HEK293 (cell line): Measurements from ENCODE around the gene RAET1E.

Source experiments
- CTCF ChIA-PET: fragments of 350-600 bp; formaldehyde crosslinking; extraction: SDS; loops from one replicate; lab custom pipeline; 2021; ENCODE audit warnings: antibody characterized with exemption; lab: Yijun Ruan, JAX
- POLR2A ChIA-PET: fragments of 300-600 bp; formaldehyde crosslinking; extraction: SDS; loops from one replicate; lab custom pipeline; 2020; ENCODE audit warnings: antibody characterized with exemption, inconsistent platforms; lab: Yijun Ruan, JAX
- H3K27ac ChIP-seq: fragments of 200-500 bp; sonication (Bioruptor generic); 2 replicates; pipeline ENCODE4 v1.5.1; 2014; ENCODE audit warnings: low read depth, low read length, control low read depth, inconsistent platforms; ENCODE audit errors: extremely low read depth
- H3K36me3 ChIP-seq, 2 experiments: fragments of 200-500 bp in 1 of 2; sonication (Bioruptor generic) in 1 of 2; 1 replicate in 1 of 2; 2 replicates in 1 of 2; pipeline ENCODE4 v1.5.1; 2014 to 2017; ENCODE audit warnings: inconsistent platforms in 2 of 2, low read length in 2 of 2; ENCODE audit not compliant: control insufficient read depth in 2 of 2, insufficient read depth in 1 of 2
- H3K4me1 ChIP-seq: fragments of 200-500 bp; sonication (Bioruptor generic); 2 replicates; pipeline ENCODE4 v1.5.1; 2014; ENCODE audit warnings: mild to moderate bottlenecking, low read length, inconsistent platforms; ENCODE audit not compliant: control insufficient read depth, insufficient read depth
- H3K4me3 ChIP-seq: 2 replicates; pipeline ENCODE4 v1.5.1; 2011; ENCODE audit warnings: low read depth, mild to moderate bottlenecking, control low read depth, low read length, moderate library complexity
- H3K9me3 ChIP-seq: fragments of 200-500 bp; sonication (Bioruptor generic); 2 replicates; pipeline ENCODE4 v1.5.1; 2014; ENCODE audit warnings: low read depth, low read length, inconsistent platforms; ENCODE audit not compliant: control insufficient read depth, insufficient read depth
- GLI2 ChIP-seq: fragments of 450-650 bp; formaldehyde crosslinking; IDR thresholded peaks from 2 replicates; pipeline ENCODE4; 2017; ENCODE audit warnings: missing biosample characterization, missing genetic modification characterization, low read depth, borderline replicate concordance
- HOXA7 ChIP-seq: sonication (generic); formaldehyde crosslinking; IDR thresholded peaks from 2 replicates; pipeline ENCODE4 v1.8.1; 2022; ENCODE audit warnings: missing genetic modification reagents, borderline replicate concordance
- OVOL3 ChIP-seq: fragments of 450-650 bp; formaldehyde crosslinking; IDR thresholded peaks from 2 replicates; pipeline ENCODE4 v1.5.1; 2016; ENCODE audit warnings: missing biosample characterization, missing genetic modification characterization
- PRDM1 ChIP-seq: fragments of 450-650 bp; formaldehyde crosslinking; IDR thresholded peaks from 2 replicates; pipeline ENCODE4; 2016; ENCODE audit warnings: missing biosample characterization, missing genetic modification characterization
- ZNF133 ChIP-seq: fragments of 450-650 bp; formaldehyde crosslinking; IDR thresholded peaks from 2 replicates; pipeline ENCODE4 v1.5.1; 2016; ENCODE audit warnings: missing biosample characterization, missing genetic modification characterization
- ZNF157 ChIP-seq: fragments of 450-650 bp; formaldehyde crosslinking; IDR thresholded peaks from 2 replicates; pipeline ENCODE4 v1.5.1; 2016; ENCODE audit warnings: missing biosample characterization, missing genetic modification characterization
- ZNF169 ChIP-seq: fragments of 450-650 bp; formaldehyde crosslinking; IDR thresholded peaks from 2 replicates; pipeline ENCODE4 v1.5.1; 2016; ENCODE audit warnings: missing biosample characterization, missing genetic modification characterization
- ZNF202 ChIP-seq: fragments of 450-650 bp; formaldehyde crosslinking; IDR thresholded peaks from 2 replicates; pipeline ENCODE4 v1.5.1; 2016; ENCODE audit warnings: missing biosample characterization, missing genetic modification characterization, borderline replicate concordance
- ZNF302 ChIP-seq: fragments of 450-650 bp; formaldehyde crosslinking; IDR thresholded peaks from 2 replicates; pipeline ENCODE4 v1.5.1; 2016; ENCODE audit warnings: missing biosample characterization, missing genetic modification characterization, low read depth
- ZNF366 ChIP-seq: fragments of 450-650 bp; formaldehyde crosslinking; conservative IDR thresholded peaks from 2 replicates; pipeline ENCODE4 v1.5.1; 2016; ENCODE audit warnings: missing biosample characterization, missing genetic modification characterization
- ZNF37A ChIP-seq: fragments of 450-650 bp; IDR thresholded peaks from 2 replicates; pipeline ENCODE4 v1.5.1; 2018; ENCODE audit warnings: missing biosample characterization, missing genetic modification characterization
- ZNF416 ChIP-seq: fragments of 450-650 bp; formaldehyde crosslinking; IDR thresholded peaks from 2 replicates; pipeline ENCODE4 v1.5.1; 2016; ENCODE audit warnings: missing biosample characterization, missing genetic modification characterization
- ZNF561 ChIP-seq: fragments of 450-650 bp; IDR thresholded peaks from 2 replicates; pipeline ENCODE4 v1.5.1; 2018; ENCODE audit warnings: missing biosample characterization, missing genetic modification characterization, borderline replicate concordance
- ZNF600 ChIP-seq: fragments of 450-650 bp; formaldehyde crosslinking; IDR thresholded peaks from 2 replicates; pipeline ENCODE4 v1.5.1; 2016; ENCODE audit warnings: missing biosample characterization, missing genetic modification characterization
- ZNF660 ChIP-seq: fragments of 450-650 bp; IDR thresholded peaks from 2 replicates; pipeline ENCODE4 v1.5.1; 2018; ENCODE audit warnings: missing biosample characterization, mild to moderate bottlenecking, missing genetic modification characterization
- ZNF707 ChIP-seq: fragments of 450-650 bp; formaldehyde crosslinking; IDR thresholded peaks from 2 replicates; pipeline ENCODE4 v1.5.1; 2016; ENCODE audit warnings: missing biosample characterization, missing genetic modification characterization
- ZSCAN16 ChIP-seq: fragments of 450-650 bp; formaldehyde crosslinking; IDR thresholded peaks from 2 replicates; pipeline ENCODE4 v1.5.1; 2016; ENCODE audit warnings: missing biosample characterization, missing genetic modification characterization
- ZSCAN23 ChIP-seq: fragments of 450-650 bp; formaldehyde crosslinking; IDR thresholded peaks from 2 replicates; pipeline ENCODE4 v1.5.1; 2016; ENCODE audit warnings: missing biosample characterization, missing genetic modification characterization
- TF ChIP-seq, protein P1 (sequence below): fragments of 450-650 bp; formaldehyde crosslinking; IDR thresholded peaks from 2 replicates; pipeline ENCODE4 v1.5.1; 2016; ENCODE audit warnings: missing biosample characterization, missing genetic modification characterization
- TF ChIP-seq, protein P2 (sequence below): fragments of 450-650 bp; formaldehyde crosslinking; IDR thresholded peaks from 2 replicates; pipeline ENCODE4 v1.5.1; 2016; ENCODE audit warnings: missing biosample characterization, missing genetic modification characterization
- TF ChIP-seq, protein P3 (sequence below): fragments of 450-650 bp; formaldehyde crosslinking; IDR thresholded peaks from 2 replicates; pipeline ENCODE4 v1.5.1; 2016; ENCODE audit warnings: missing biosample characterization, missing genetic modification characterization
- TF ChIP-seq, protein P4 (sequence below): fragments of 450-650 bp; formaldehyde crosslinking; IDR thresholded peaks from 2 replicates; pipeline ENCODE4 v1.5.1; 2016; ENCODE audit warnings: missing biosample characterization, missing genetic modification characterization
- TF ChIP-seq, protein P5 (sequence below): fragments of 450-650 bp; formaldehyde crosslinking; IDR thresholded peaks from 2 replicates; pipeline ENCODE4 v1.5.1; 2016; ENCODE audit warnings: missing biosample characterization, missing genetic modification characterization

The RAET1E gene

DNA sequence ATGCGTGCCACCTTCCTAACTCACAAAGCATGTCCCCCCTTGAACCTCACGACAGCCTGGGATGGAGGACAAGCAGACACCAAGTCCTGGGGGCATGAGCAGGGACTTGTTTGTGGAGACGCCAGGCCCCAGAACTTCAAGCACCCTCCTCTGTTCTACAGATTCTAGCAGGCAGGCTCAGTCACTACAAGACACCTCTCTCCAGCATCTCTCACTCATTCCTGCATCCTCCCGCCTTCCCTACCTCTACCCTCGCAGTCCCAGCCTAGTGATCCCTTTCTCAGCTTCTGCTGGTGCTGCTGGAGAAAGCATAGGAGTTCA is 37.4 kb downstream of the RAET1E start:
- Histone ChIP-seq H3K4me3 (no peak overlapping the region), H3K4me1 (peaks cover 51% of the 10 kb centered on the region), H3K36me3 (peaks cover 0 to 4% of the 10 kb centered on the region in 2 experiments; a peak in 2 of 3 replicates), H3K27ac (no peak overlapping the region), H3K9me3 (no peaks in the 10 kb centered on the region)
- ChIA-PET POLR2A (no interaction called here), CTCF (interaction anchor here (1.0 to 1.9 kb wide), 2 partner anchors 10 to 25 kb away, joined by 3 to 7 read pairs; no protein-coding TSS in a partner anchor)
- TF ChIP-seq ZNF37A (tag by site-specific recombination) (no peak), ZNF416 (tag by site-specific recombination) (no peak), ZNF600 (0 out of 2 replicates have a peak, but pooled peaks have one; percentile 46), ZNF169 (tag by site-specific recombination) (no peak), ZNF660 (tag by site-specific recombination) (no peak), PRDM1 (tag by site-specific recombination) (peak; percentile 57; the same call in 1 of the 2 replicates), ZSCAN16 (no peak)
- TF ChIP-seq, protein P1, sequence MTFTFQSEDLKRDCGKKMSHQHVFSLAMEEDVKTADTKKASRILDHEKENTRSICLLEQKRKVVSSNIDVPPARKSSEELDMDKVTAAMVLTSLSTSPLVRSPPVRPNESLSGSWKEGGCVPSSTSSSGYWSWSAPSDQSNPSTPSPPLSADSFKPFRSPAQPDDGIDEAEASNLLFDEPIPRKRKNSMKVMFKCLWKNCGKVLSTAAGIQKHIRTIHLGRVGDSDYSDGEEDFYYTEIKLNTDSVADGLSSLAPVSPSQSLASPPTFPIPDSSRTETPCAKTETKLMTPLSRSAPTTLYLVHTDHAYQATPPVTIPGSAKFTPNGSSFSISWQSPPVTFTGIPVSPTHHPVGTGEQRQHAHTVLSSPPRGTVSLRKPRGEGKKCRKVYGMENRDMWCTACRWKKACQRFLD (tag by site-specific recombination) = no peak

DNA sequence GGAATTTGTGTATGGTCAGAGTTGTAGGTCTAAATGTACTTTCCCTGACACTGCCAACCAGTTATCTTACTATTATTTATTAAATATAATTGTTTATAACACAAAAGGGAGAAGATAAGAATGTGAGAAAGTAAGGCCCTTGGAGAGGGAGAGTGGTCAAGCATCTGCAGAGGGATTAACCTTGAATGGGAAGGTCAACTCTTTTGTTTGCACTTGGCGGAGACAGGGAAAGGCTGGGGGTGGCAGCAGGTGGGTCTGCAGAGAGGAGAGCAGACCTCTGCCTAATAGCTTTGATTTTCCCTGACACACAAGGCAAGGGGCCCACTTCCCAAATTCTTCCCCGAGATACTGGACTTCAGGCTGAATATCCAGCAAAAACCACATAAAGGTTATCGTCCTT is 38.0 kb downstream of the RAET1E start:
- ChIA-PET POLR2A (no interaction called here), CTCF (interaction anchor here (1.0 to 1.9 kb wide), 3 partner anchors 10 to 24 kb away, joined by 3 to 7 read pairs (median 6); no protein-coding TSS in a partner anchor)
- Histone ChIP-seq H3K27ac (no peak overlapping the region), H3K36me3 (peaks cover 0 to 4% of the 10 kb centered on the region in 2 experiments; a peak in 2 of 3 replicates), H3K9me3 (no peaks in the 10 kb centered on the region), H3K4me3 (no peak overlapping the region), H3K4me1 (peaks cover 56% of the 10 kb centered on the region)
- no peak for TF ChIP-seq ZNF157 (tag by site-specific recombination)
- peak; percentile 46; the same call in 1 of the 2 replicates for TF ChIP-seq PRDM1 (tag by site-specific recombination)

DNA sequence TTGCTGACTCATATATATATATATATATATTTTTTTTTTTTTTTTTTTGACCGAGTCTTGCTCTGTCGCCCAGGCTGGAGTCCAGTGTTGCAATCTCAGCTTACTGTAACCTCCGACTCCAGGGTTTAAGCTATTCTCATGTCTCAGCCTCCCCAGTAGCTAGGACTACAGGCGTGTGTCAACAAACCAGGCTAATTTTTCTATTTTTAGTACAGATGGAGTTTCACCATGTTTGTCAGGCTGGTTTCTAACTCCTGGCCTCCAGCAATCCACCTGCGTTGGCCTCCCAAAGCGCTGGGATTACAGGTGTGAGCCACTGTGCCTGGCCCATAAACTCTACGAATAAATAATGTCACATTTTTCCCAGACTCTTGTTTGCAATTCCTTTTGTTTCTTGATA is 38.5 kb downstream of the RAET1E start:
- CTCF ChIA-PET = interaction anchor here (1.7 kb wide), 1 partner anchor 19 kb away, joined by 6 read pairs; no protein-coding TSS in a partner anchor
- no peaks in the 10 kb centered on the region for H3K9me3 ChIP-seq
- H3K4me3 ChIP-seq = no peak overlapping the region
- H3K27ac ChIP-seq = no peak overlapping the region
- peaks cover 0 to 4% of the 10 kb centered on the region in 2 experiments; a peak in 2 of 3 replicates for H3K36me3 ChIP-seq
- peaks cover 59% of the 10 kb centered on the region for H3K4me1 ChIP-seq
- no peak for TF ChIP-seq OVOL3 (tag by site-specific recombination)
- TF ChIP-seq GLI2 (tag by site-specific recombination) = no peak
- TF ChIP-seq ZNF302 (tag by site-specific recombination) = no peak
- TF ChIP-seq ZSCAN23 = no peak
- TF ChIP-seq, protein P2, sequence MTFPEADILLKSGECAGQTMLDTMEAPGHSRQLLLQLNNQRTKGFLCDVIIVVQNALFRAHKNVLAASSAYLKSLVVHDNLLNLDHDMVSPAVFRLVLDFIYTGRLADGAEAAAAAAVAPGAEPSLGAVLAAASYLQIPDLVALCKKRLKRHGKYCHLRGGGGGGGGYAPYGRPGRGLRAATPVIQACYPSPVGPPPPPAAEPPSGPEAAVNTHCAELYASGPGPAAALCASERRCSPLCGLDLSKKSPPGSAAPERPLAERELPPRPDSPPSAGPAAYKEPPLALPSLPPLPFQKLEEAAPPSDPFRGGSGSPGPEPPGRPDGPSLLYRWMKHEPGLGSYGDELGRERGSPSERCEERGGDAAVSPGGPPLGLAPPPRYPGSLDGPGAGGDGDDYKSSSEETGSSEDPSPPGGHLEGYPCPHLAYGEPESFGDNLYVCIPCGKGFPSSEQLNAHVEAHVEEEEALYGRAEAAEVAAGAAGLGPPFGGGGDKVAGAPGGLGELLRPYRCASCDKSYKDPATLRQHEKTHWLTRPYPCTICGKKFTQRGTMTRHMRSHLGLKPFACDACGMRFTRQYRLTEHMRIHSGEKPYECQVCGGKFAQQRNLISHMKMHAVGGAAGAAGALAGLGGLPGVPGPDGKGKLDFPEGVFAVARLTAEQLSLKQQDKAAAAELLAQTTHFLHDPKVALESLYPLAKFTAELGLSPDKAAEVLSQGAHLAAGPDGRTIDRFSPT (tag by site-specific recombination) = no peak
- TF ChIP-seq ZNF366 = no peak
- POLR2A ChIA-PET = no interaction called here

DNA sequence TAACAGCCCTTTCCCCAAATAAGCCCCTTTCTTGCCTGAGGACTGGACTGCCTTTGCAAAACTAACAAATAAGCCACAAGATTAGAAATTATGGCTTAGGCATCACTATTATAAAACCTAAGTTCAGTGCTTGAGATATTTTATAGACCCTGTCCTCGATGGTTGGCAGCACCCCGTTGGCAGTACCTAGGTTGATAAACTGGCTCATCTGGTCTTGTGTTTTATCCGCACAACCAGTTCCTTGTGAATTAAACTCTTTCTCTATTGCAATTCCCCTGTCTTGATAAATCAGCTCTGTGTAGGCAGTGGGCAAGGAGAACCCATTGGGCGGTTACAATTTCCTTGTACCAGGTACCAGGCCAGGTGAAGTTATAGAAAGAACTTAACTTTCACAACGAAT is 40.4 kb downstream of the RAET1E start:
- POLR2A ChIA-PET = no interaction called here
- Histone ChIP-seq H3K27ac (no peak overlapping the region), H3K9me3 (no peaks in the 10 kb centered on the region), H3K4me3 (no peak overlapping the region), H3K36me3 (peaks cover 0 to 4% of the 10 kb centered on the region in 2 experiments; a peak in 2 of 3 replicates), H3K4me1 (peaks cover 58% of the 10 kb centered on the region)
- CTCF ChIA-PET = interaction anchor here (1.1 to 3.5 kb wide), 6 partner anchors 10 to 425 kb away, joined by 3 to 17 read pairs (median 8); no protein-coding TSS in a partner anchor
- no peak for TF ChIP-seq ZNF561 (tag by site-specific recombination)
- TF ChIP-seq, protein P3, sequence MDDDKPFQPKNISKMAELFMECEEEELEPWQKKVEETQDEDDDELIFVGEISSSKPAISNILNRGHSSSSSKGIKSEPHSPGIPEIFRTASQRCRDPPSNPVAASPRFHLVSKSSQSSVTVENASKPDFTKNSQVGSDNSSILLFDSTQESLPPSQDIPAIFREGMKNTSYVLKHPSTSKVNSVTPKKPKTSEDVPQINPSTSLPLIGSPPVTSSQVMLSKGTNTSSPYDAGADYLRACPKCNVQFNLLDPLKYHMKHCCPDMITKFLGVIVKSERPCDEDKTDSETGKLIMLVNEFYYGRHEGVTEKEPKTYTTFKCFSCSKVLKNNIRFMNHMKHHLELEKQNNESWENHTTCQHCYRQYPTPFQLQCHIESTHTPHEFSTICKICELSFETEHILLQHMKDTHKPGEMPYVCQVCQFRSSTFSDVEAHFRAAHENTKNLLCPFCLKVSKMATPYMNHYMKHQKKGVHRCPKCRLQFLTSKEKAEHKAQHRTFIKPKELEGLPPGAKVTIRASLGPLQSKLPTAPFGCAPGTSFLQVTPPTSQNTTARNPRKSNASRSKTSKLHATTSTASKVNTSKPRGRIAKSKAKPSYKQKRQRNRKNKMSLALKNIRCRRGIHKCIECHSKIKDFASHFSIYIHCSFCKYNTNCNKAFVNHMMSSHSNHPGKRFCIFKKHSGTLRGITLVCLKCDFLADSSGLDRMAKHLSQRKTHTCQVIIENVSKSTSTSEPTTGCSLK (tag by site-specific recombination) = no peak
- TF ChIP-seq ZNF202 = no peak
- no peak for TF ChIP-seq ZNF707 (tag by site-specific recombination)
- TF ChIP-seq, protein P4, sequence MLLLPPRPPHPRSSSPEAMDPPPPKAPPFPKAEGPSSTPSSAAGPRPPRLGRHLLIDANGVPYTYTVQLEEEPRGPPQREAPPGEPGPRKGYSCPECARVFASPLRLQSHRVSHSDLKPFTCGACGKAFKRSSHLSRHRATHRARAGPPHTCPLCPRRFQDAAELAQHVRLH (tag by site-specific recombination) = no peak
- TF ChIP-seq HOXA7 (CRISPR knock-in tag) = no peak
- TF ChIP-seq ZNF133 (tag by site-specific recombination) = no peak
- TF ChIP-seq, protein P5, sequence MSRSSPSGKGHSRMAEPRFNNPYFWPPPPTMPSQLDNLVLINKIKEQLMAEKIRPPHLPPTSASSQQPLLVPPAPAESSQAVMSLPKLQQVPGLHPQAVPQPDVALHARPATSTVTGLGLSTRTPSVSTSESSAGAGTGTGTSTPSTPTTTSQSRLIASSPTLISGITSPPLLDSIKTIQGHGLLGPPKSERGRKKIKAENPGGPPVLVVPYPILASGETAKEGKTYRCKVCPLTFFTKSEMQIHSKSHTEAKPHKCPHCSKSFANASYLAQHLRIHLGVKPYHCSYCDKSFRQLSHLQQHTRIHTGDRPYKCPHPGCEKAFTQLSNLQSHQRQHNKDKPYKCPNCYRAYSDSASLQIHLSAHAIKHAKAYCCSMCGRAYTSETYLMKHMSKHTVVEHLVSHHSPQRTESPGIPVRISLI = no peak
